ENCODE measurements around the gene KLHL12.
A peak's percentile ranks its signal among the peaks of the same experiment; 100 is the strongest.
"Not testable (repeated sequence)": the region's sequence is repeated elsewhere in the genome, so short reads cannot be mapped to it uniquely, and the experiment has no call there.

Gene KLHL12

DNA sequence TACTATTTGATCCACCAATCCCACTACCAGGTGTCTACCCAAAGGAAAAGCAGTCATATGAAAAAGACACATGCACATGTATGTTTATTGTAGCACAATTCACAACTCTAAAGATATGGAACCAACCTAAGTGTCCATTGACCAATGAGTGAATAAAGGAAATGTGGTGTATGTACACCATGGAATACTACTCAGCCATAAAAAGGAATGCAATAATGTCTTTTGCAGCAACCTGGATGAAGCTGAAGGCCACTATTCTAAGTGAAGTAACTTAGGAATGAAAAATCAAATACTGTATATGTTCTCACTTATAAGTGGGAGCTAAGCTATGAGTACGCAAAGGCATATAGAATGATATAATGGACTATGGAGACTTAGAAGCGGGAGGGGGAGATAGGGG lies 18.4 kb upstream of the KLHL12 start:
- no peak for DNase-seq

DNA sequence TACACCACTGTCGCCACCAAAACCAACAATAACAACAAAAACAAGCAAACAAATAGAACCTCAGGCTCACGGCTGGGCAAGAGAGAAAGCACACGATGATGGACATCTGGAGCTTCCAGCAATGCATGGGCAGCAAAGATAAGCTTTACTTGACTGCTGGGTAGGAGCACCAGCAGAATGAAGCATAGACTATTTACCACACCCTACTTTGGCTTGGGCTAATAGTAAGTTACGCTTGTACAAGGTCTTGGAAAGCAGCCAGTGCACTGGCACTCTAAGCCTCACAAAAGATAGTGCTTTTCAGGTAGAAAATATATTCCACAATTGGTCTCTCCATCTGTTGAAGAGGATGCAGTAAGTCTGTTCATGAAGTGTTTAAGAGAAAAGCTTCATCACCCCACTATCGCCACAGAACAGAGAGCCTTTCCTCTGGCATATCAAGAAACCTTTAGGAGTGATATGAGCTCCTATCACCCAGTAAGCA lies 17.4 kb upstream of the KLHL12 start:
- DNase-seq: no peak

DNA sequence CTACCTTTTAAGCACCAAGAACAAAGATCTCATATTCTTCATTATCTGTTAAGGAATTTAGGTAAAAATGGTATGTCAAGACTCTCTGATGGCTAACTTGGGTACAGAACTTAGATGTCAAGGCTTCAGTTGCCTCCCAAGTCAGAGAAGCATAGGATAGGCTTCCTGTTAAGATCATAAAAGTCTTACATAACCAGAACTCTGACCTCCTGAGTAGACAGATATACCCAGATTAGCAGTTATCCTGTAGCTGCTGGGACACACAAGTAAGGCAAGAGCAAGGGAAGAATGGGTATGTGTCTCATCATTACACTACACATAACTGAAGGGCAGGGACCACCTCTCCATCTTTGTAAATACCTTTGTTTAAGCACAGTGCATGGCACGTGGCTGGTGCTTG lies 15.4 kb upstream of the KLHL12 start:
- DNase-seq: no peak

DNA sequence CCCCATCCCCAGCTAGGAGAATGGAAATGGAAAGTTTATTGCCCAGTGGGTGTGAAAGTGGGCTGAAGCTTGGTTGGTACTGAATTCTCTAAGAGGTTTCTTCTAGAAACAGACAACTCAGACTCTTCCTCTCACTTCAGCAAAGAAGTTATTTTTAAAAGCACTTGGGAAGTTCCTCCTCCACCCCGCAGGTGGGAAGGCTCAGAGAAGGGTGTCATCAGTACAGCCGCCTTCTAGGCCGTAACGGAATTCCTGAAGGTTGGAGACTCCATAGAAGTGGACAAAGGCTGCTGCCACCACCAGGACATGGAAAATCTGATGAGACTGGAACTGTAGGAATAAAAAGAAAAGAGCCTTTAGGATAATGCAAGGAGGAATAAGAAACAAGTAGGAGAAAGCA lies 14.3 kb upstream of the KLHL12 start:
- DNase-seq: no peak

DNA sequence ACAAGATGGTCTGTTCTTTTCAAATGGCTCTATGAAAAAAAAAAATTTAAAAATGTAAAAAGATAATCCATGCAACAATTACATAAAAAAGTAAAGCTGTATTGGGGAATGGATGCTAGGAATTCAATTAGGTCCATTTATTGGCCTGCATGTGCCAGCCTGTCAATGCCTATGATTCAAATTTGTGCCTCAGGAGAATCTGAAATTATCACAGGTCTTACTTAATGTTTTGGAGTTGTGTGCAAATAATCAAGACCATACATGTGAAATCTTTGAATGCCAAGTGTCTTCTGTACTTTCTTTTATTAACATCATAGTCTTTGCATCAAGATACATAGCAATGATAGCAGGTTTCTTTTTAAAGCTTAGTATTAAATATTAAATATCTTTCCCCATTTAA lies 13.5 kb upstream of the KLHL12 start:
- DNase-seq: no peak

DNA sequence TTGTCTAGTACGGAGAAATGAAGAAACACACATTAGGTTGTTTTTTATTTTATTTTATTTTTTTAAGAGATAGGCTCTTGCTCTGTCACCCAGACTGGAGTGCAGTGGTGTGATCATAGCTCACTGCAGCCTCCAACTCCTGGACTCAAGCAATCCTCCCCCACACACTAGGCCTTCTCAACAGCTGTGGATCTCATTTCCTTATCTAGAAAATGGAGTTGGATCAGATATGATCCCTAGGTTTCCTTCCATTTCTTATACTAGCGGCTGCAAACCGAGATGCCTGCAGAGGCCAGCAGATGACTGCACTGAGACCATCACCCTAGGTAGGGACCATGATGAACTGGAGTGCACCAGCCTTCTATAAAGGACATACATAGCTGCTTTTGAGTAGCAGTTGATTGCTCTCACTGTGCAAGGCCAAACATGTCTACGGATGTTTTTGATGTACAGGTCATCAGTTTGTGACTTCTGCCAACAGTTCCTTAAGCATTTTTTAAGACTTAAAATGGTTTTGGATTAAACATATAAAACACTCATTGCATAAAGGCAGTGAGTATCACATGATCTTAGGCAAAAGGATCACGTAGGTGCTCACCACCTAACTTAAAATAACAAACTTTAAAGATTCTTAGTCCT lies 11.4 kb upstream of the KLHL12 start:
- no peak for DNase-seq

DNA sequence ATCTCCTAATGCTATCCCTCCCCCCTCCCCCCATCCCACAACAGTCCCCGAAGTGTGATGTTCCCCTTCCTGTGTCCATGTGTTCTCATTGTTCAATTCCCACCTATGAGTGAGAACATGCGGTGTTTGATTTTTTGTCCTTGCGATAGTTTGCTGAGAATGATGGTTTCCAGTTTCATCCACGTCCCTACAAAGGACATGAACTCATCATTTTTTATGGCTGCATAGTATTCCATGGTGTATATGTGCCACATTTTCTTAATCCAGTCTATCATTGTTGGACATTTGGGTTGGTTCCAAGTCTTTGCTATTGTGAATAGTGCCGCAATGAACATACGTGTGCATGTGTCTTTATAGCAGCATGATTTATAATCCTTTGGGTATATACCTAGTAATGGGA lies 9.4 kb upstream of the KLHL12 start:
- not testable (repeated sequence) for DNase-seq

DNA sequence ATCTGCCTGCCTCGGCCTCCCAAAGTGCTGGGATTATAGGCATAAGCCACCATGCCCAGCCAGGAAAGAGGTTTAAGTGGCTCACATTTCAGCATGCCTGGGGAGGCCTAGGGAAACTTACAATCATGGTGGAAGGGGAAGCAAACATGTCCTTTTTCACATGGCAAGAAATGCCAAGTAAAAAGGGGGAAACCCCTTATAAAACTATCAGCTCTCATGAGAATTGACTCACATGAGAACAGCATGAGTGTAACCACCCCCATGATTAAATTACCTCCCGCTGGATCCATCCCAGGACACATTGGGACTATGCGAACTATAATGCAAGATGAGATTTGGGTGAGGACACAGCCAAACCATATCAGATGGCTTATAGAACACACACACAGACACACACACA lies 8.8 kb upstream of the KLHL12 start:
- no peak for DNase-seq

DNA sequence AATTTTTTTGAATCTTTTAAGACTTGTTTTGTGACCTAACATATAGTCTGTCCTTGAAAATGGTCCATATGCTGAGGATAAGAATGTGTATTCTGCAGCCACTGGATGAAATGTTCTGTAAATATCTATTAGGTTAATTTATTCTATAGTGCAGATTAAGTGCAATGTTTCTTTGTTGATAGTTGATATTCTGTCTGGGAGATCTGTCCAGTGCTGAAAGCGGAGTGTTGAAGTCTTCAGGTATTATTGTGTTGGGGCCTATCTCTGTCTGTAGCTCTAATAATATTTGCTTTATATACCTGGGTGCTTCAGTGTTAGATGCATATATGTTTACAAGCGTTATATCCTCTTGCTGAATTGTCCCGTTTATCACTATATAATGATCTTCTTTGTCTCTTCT lies 7.7 kb upstream of the KLHL12 start:
- DNase-seq: no peak

DNA sequence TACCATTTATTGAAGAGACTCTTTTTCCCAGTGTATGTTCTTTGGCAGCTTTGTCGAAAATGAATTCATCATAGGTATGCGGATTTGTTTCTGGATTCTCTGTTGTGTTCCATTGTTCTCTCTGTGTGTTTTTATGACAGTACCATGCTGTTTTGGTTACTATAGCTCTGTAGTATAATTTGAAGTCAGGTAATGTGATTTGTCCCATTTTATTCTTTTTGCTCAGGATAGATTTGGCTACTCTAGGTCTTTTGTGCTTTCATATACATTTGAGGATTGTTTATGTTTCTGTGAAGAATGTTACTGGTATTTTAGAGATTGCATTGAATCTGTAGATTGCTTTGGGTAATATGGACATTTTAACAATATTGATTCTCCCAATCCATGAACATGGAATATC lies 5.4 kb upstream of the KLHL12 start:
- no peak for DNase-seq

DNA sequence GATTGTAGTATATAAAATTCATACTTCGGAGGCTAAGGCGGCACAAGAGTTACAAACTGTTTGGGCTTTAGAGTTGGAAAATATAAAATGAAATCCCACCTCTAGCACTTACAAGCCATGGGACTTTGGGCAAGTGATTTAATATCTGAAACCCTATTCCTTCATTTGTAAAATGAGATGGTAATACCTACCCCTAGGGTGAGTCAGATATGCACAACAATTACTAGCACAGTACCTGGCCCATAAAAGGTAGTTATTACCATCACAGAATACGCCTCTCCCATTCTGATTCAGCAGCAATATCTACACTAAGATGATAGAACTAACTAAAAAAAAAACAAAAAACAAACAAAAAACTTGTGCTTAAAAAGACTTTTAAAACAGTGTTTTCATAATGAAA lies 3.5 kb downstream of the KLHL12 start:
- DNase-seq: no peak

DNA sequence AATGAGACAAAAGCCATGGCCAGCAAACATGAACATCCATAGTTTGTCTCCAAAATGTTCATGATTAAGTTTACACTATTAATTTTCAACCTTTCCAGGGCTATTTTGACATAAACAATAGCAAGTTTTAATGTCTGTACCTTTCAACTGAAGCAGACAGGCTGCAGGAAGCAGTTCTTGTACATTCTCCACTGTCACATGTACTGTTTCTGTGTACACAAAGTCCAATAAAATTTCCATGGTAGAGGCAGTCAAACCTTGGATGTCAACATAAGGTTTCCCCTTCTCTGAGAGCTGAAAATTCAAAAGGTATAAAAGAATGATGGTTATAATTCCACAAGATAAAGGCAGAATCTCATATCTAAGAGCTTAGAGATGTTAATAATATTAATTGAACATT lies 7.4 kb downstream of the KLHL12 start:
- no peak for DNase-seq

DNA sequence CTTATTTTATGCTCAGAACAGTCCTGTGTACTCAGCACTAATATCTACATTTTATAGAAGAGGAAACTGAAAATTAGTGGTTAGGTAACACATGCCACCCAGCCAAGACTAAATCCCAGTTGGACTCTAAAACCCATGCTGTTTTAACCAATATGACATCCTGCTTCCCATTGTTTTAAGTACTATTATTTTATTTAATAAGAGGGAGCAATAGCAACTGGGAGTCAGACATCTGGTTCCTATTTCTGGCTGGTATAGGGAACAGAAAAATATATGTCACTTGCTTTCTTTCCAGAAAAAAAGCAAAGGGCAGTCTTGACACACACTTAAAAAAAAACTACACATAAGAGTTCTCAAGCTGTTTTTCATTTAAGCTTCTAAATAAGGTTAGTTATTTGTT lies 11.9 kb downstream of the KLHL12 start:
- no peak for DNase-seq

DNA sequence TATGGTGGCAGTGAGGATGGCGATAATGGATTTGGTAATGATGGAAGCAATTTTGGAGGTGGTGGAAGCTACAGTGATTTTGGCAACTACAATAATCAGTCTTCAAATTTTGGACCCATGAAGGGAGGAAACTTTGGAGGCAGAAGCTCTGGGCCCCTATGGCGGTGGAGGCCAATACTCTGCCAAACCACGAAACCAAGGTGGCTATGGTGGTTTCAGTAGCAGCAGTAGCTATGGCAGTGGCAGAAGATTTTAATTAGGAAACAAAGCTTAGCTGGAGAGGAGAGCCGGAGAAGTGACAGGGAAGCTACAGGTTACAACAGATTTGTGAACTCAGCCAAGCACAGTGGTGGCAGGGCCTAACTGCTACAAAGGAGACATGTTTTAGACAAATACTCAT lies 14.6 kb downstream of the KLHL12 start:
- not testable (repeated sequence) for DNase-seq

DNA sequence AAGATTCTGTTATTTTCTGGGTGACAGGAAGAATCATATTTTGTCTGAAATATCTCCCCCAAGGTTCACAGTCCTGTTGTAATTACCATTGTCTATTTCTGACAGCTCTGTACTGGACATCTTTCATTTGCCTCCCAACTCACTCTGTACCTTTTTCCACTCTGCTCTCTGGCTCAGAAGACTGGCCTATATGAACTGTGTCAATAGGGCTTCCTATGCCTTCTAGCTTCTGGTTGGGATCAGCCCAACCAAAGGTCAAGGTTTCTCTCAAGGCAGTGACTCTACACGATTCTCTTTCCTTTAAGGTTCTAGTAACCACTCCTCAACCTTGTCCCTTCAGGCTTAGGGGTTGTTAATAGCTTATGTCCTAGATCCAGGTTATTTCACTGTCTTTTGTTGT lies 17.5 kb downstream of the KLHL12 start:
- DNase-seq: no peak

DNA sequence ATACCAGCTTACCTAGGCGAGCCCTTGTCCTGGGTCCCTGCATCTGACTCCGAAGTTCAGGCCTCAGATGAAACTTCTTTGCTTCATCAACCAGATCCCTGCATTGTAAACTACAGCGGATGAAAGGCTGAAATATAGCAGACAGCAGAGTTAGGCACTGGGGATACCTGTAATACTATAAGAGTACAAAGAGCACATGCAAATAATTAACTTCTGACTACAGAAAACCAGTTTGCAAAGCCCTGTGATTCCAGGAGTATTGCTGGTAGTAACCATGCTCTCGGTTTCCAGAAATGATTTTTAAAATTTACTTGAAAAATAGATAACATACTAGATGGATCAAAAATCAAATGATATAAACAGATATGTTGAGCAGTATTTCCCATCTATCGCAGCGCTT lies 18.0 kb downstream of the KLHL12 start:
- no peak for DNase-seq

DNA sequence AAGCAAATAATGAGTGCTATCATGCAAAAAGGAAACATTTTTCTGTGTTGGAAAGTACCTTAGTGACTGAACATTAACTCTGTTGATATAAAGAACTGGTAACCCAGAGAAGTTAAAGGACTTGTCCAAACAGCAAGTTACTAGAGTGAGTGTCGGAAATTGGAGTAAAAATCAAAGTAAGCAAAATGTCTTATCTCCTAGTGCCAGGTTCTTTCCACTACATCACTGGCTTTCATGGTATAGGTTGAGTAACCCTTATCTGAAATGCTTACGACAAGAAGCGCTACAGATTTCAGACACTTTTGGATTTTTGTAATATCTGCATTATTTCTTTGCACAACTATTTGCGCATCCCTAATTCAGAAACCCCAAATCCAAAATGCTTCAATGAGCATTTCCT lies 21.7 kb downstream of the KLHL12 start:
- DNase-seq: no peak

DNA sequence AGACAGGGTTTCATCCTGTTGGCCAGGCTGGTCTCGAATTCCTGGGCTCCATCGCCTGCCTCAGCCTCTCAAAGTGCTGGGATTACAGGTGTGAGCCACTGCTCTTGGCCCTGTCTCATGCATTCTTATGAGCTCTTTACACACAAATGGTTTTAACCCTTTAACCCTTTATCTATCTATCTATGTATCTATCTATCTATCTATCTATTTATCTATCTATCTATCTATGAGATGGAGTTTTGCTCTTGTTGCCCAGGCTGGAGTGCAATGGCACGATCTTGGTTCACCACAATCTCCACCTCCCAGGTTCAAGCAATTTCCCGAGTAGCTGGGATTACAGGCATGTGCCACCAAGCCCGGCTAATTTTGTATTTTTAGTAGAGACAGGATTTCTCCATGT lies 23.2 kb downstream of the KLHL12 start:
- DNase-seq: not testable (repeated sequence)

DNA sequence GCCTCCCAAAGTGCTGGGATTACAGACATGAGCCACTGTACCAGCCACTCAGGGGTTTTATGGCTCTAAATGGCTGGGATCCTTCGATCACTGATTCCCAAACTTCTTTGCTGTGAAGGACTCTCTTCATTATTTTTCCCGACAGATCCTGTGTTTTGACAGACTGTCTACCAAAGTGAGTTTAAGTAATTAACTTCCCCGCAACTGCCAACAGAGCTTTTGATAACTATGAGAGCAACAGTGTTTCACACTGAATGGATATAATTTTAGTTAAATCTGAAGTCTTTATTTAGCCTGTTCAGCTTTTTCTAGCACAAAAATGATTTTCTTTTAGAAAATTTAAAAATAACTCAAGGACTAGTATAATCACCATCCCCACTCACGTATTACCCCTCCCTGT lies 25.5 kb downstream of the KLHL12 start:
- no peak for DNase-seq

DNA sequence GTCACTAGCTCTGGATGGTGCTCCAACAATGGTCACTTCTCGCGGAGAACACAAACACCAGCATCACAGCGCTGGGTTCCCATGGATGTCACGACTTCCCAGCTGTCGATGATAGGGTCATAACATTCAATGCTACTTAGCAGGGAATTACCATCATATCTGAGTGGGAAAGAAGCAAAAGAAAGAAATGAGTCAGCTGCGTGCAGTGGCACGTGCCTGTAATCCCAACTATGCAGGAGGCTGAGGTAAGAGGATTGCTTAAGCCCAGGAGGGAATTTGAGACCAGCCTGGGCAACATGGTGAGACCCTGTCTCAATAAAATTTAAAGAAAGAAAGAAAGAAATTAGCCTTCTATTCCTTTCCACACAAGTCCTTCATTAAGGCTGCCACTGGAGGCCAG lies 34.5 kb downstream of the KLHL12 start:
- DNase-seq: no peak

DNA sequence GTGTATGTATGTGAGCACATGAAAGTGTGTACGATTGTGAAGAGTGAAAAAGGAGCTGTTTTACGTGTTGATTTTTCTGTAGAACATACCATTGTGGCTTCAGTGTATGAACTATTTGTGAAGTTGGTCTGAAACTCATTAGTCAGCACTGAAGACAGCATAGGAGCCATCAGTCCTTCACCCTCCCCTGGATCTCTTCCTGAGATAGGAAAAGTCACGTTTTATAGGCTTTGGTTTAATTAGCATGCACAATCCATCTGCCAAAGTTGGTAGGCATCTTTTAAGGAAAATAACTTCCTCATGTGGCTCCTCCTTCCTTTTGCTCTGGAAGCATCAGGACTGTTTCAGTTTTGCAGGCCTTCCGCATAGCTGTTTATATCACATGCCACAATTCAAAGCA lies 36.6 kb downstream of the KLHL12 start:
- DNase-seq: no peak

DNA sequence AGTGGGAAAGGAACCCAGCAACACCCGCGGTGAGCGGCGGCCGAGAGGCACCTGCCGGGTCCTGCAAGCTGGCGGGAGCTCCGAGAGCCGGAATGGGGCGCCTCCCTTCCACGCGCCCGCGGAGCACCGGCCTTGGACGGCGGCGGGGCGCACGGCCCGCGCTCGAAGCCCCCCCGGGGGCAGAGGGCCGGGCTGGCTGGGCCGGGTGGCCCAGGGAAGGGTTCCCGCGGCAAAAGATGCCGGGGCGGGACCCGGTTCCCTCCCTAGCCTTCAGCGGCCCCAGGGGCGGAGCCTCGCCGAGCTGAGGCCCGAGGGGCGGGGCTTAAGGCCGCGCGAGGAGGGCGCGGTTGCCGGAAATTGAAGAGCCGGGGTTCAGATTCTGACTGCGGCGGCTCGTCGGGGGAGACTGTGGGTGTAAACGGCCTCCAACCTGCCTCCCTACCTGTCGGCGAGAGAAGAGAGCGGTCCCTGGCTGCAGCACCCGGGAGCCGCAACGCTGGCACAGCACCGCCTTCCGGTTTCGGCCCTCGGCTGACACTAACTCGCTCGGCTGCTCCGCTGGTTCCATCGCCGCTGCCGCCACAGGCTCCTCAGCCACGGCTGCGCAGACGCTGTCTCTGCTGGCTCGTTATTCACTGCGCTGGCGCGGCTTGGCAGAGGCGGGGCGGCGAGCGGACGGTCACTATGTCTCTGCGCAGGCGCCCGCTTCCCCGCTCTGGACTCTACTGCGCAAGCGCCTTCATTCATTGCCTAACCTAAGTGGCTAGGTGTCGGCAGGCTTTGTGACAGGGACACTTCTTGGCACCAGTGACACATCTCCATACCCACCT lies 38.3 kb downstream of the KLHL12 start, which contains the start of gene RABIF:
Gene RABIF (minus strand): TSS at position 619 of the 830 bp plus-strand sequence. CDS start 51 bp downstream, at position 568.
- DNase-seq: peak; percentile 94

DNA sequence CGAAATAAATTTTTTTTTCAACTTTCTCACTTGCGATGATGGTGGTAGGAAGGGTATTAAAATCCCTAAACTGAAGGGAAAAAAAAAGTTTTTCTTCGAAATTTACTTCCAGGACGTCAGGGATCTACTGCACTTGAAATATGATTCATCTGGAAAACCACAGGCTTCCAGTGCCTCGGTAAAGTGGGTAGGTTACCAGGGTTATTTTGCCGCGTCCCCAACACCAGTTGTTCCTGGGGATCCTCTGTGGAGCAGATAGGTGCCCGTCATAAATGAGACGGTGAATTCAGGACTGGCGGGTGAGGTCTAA lies 38.9 kb downstream of the KLHL12 start:
- no peak for DNase-seq

DNA sequence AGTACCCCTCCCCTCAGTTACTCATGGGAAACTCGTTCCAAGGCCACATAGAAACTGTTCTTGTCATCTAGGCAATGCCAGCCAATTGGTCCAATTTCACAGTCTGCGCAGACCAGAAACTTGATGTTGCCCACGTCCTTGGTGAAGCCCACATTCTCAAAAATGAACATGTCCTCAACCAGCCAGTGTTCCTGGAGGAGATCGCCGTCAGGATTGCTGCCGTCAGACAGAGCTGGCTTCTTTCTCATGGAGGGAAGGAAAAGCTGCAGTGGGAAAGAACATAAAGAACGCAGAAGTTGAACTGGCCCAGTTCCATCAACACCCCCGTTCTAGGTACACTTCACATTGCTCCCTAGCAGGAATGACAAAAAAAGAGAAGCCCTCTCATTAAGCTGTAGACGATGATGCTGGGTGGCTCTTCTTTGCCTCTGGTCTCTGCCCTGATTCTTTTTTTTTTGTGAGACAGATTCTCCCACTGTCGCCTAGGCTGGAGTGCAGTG lies 46.0 kb downstream of the KLHL12 start:
- no peak for DNase-seq

DNA sequence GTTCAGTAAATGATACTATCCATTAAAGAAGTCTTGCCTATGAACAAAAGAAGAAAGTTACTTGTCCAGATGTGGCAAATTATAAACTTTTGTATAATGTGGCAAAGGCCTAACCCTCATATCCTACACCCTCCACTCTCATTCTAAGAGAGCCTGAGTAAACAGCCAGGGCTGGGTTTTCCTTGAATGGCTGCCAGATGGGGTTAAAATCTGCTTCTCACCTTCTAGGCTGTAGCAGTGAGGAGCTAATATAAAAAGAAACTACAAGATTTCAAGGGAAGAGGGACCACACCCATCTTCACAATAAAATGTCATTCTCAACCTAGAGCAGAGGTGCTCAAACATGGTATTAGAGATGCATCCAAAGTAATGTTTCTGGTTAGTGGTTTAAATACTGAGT lies 47.0 kb downstream of the KLHL12 start:
- no peak for DNase-seq
